NT2/D1 (cell line): ENCODE results near the gene ASS1.

Experiments used
- DNase-seq: peaks from one replicate; pipeline ENCODE4 v3.0.0-alpha.2; 2011; ENCODE audit warnings: low read depth, low spot score
- H3K27me3 ChIP-seq: 2 replicates; pipeline ENCODE4 v1.6.0; 2011; ENCODE audit warnings: mild to moderate bottlenecking; ENCODE audit not compliant: insufficient read length, insufficient read depth
- H3K36me3 ChIP-seq: 2 replicates; pipeline ENCODE4 v1.6.1; 2011; ENCODE audit warnings: mild to moderate bottlenecking, low read length, mixed read lengths; ENCODE audit not compliant: insufficient read depth, insufficient read length
- H3K4me1 ChIP-seq: 2 replicates; pipeline ENCODE4 v1.5.1; 2011; ENCODE audit not compliant: insufficient read depth, insufficient read length
- H3K4me3 ChIP-seq: 2 replicates; pipeline ENCODE4 v1.5.1; 2011; ENCODE audit warnings: low read depth; ENCODE audit not compliant: insufficient read length
- H3K9ac ChIP-seq: 2 replicates; pipeline ENCODE4 v1.6.0; 2011; ENCODE audit warnings: low read depth; ENCODE audit not compliant: insufficient read length
- H3K9me3 ChIP-seq: 2 replicates; pipeline ENCODE4 v1.5.1; 2011; ENCODE audit warnings: mild to moderate bottlenecking, low read length; ENCODE audit not compliant: insufficient read depth
- SUZ12 ChIP-seq: IDR thresholded peaks from 2 replicates; pipeline ENCODE4 v1.6.1; 2011; ENCODE audit not compliant: insufficient read length, insufficient read depth; ENCODE audit errors: extremely low read depth
- YY1 ChIP-seq: IDR thresholded peaks from 2 replicates; pipeline ENCODE4 v1.6.1; 2011; ENCODE audit not compliant: insufficient read length, insufficient read depth
- ZNF274 ChIP-seq: IDR thresholded peaks from 2 replicates; pipeline ENCODE4 v1.6.1; 2011; ENCODE audit warnings: mild to moderate bottlenecking, low read depth, low read length

ASS1 gene

GRCh38 chr9:130541533-130541932 is 96.8 kb downstream of the ASS1 start:
- DNase-seq: no peak
- Histone ChIP-seq H3K9me3 (no peaks in the 10 kb centered on the region), H3K4me1 (peaks cover 21% of the 10 kb centered on the region), H3K27me3 (peaks cover 7% of the 10 kb centered on the region), H3K9ac (no peak overlapping the region), H3K36me3 (no peaks in the 10 kb centered on the region), H3K4me3 (no peak overlapping the region)
- no peak for TF ChIP-seq SUZ12
- no peak for TF ChIP-seq YY1
- no peak for TF ChIP-seq ZNF274

- no peak for DNase-seq
- Histone ChIP-seq H3K4me3 (no peak overlapping the region), H3K36me3 (no peaks in the 10 kb centered on the region), H3K9ac (no peak overlapping the region), H3K27me3 (peaks cover 2% of the 10 kb centered on the region), H3K4me1 (peaks cover 18% of the 10 kb centered on the region), H3K9me3 (no peaks in the 10 kb centered on the region)
- TF ChIP-seq ZNF274: no peak
- no peak for TF ChIP-seq SUZ12
- TF ChIP-seq YY1: no peak
Measured at GRCh38 chr9:130542038-130542437, 97.3 kb downstream of the ASS1 start.

- no peak for DNase-seq
- peaks cover 16% of the 10 kb centered on the region for H3K4me1 ChIP-seq
- H3K36me3 ChIP-seq: no peaks in the 10 kb centered on the region
- TF ChIP-seq SUZ12 (no peak), ZNF274 (no peak)
- no peak overlapping the region for H3K9ac ChIP-seq
- no peaks in the 10 kb centered on the region for H3K9me3 ChIP-seq
- no peak overlapping the region for H3K4me3 ChIP-seq
- H3K27me3 ChIP-seq: no peaks in the 10 kb centered on the region
Measured at GRCh38 chr9:130542457-130543228, 97.9 kb downstream of the ASS1 start.

- Histone ChIP-seq H3K36me3 (no peaks in the 10 kb centered on the region), H3K4me3 (no peak overlapping the region), H3K27me3 (no peaks in the 10 kb centered on the region), H3K9ac (no peak overlapping the region), H3K9me3 (no peaks in the 10 kb centered on the region), H3K4me1 (peaks cover 16% of the 10 kb centered on the region)
- no peak for DNase-seq
- no peak for TF ChIP-seq ZNF274
- TF ChIP-seq YY1: no peak
- no peak for TF ChIP-seq SUZ12
Measured at GRCh38 chr9:130543368-130543767, 98.6 kb downstream of the ASS1 start.

- no peak for DNase-seq
- Histone ChIP-seq H3K4me3 (no peak overlapping the region), H3K9ac (no peak overlapping the region), H3K27me3 (no peaks in the 10 kb centered on the region), H3K9me3 (peaks cover 3% of the 10 kb centered on the region), H3K4me1 (peaks cover 16% of the 10 kb centered on the region), H3K36me3 (no peaks in the 10 kb centered on the region)
- TF ChIP-seq YY1: no peak
- TF ChIP-seq SUZ12: no peak
- no peak for TF ChIP-seq ZNF274
Measured at GRCh38 chr9:130543859-130544258, 99.1 kb downstream of the ASS1 start.

- no peak overlapping the region for H3K4me3 ChIP-seq
- peaks cover 16% of the 10 kb centered on the region for H3K4me1 ChIP-seq
- peaks cover 8% of the 10 kb centered on the region for H3K9me3 ChIP-seq
- DNase-seq: no peak
- H3K36me3 ChIP-seq: no peaks in the 10 kb centered on the region
- no peak for TF ChIP-seq ZNF274
- TF ChIP-seq YY1: no peak
- TF ChIP-seq SUZ12: no peak
- H3K27me3 ChIP-seq: no peaks in the 10 kb centered on the region
- H3K9ac ChIP-seq: no peak overlapping the region
Measured at GRCh38 chr9:130544364-130544763, 99.6 kb downstream of the ASS1 start.

- Histone ChIP-seq H3K4me3 (no peak overlapping the region), H3K27me3 (no peaks in the 10 kb centered on the region), H3K36me3 (no peaks in the 10 kb centered on the region), H3K9ac (no peak overlapping the region), H3K9me3 (peaks cover 12% of the 10 kb centered on the region), H3K4me1 (peaks cover 6% of the 10 kb centered on the region)
- TF ChIP-seq YY1 (no peak), ZNF274 (no peak), SUZ12 (no peak)
- DNase-seq: no peak
Measured at GRCh38 chr9:130548103-130548502, 103.3 kb downstream of the ASS1 start.
